Stimulated activated CD4-positive, alpha-beta T cell treated with anti-CD3 and anti-CD28 coated beads, Interleukin-2, amount 100 ng/mL, for 48 hours (primary cell): Measurements from ENCODE around the gene ANXA8.
"Not testable (repeated sequence)": the region's sequence is repeated elsewhere in the genome, so short reads cannot be mapped to it uniquely, and the experiment has no call there.

Experiments
- DNase-seq, 2 donors: peaks; one replicate each; pipeline ENCODE4 v3.0.0-alpha.2; 2020

Gene ANXA8, protein sequence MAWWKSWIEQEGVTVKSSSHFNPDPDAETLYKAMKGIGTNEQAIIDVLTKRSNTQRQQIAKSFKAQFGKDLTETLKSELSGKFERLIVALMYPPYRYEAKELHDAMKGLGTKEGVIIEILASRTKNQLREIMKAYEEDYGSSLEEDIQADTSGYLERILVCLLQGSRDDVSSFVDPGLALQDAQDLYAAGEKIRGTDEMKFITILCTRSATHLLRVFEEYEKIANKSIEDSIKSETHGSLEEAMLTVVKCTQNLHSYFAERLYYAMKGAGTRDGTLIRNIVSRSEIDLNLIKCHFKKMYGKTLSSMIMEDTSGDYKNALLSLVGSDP

DNA sequence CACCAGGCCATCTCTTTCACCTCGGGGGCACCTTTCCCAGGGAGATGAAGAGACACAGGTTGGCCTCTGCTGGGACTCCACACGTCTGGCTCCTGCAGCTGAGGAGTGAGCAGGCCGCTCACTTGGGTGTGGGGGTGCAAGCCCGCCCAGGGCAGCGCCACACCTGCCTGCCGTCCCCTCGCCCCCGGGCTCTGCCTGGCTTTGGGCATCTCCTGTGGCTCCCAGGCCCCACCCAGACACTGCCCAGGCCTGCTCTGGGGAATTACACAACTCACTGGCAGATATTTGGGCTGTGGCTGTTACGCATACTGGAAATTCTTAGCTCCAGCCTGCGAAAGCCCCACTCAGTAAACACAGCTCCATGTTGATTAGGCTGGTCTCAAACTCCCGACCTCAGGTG lies at the start of gene ANXA8:
Gene ANXA8 (minus strand): TSS at position 193 of the 400 bp plus-strand sequence. CDS start 182 bp downstream, at position 11.
- not testable (repeated sequence) for DNase-seq

DNA sequence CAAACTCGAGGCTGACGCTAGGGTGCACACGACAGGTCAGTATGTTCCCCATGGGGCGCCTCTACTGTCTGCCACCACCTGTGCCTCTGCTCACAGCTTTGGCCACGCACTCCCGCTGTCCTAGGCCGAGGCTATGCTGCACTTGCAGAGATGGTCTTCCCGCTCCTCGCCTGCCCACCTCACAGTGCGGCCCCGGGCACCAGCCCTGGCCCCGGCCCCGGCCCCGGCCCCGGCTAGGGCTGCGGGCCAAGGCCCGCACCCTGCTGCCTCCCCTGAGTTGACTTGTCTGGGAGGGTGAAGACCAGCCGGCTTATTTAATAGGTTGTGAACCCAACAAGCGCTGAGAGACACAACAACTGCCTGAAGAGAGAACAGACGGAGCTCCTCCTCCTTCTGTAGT lies 39.6 kb upstream of the ANXA8 start, which contains the start of gene AGAP9:
Gene AGAP9 (minus strand): TSS at position 164 of the 400 bp plus-strand sequence. CDS start 112 bp downstream, at position 52.
- DNase-seq, result not testable (repeated sequence)

DNA sequence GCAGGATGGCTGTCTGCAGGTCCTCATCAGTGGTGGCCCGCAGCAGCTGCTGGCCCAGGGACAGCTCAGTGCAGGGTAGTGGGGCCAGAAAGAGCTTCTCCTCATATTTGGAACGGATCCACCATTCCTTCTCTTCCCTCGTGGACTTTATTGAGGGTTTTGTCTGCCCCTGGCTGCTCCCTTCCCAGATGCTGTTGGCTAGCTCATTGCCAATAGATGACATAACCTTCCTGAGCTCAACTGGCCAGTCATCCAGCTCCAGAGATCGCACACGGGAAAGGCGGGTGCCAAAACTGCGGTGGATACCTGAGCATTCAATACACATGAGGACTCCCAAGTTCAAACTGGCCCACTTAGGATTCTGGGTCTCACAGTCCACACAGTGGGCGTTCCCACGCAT lies 18.4 kb upstream of the ANXA8 start:
- not testable (repeated sequence) for DNase-seq

DNA sequence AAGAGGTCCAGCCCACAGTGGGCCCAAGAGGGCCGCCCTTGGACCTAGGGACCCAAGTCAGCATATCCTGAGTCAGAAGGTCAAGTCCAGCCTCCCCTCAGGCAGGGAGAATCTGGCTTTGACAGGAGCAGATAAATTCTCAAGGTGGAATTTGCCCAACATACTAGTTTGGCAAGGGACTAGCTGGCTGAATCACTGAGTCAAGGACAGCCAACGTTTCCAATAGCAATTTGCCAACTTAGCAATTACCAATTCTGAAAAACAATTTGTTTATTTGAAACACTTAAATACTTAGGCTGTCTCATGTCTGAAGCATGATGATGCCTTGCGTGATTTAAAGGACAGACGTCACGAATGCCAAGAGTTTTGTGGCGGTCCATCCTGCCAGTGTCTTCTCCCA lies 10.3 kb upstream of the ANXA8 start:
- not testable (repeated sequence) for DNase-seq

DNA sequence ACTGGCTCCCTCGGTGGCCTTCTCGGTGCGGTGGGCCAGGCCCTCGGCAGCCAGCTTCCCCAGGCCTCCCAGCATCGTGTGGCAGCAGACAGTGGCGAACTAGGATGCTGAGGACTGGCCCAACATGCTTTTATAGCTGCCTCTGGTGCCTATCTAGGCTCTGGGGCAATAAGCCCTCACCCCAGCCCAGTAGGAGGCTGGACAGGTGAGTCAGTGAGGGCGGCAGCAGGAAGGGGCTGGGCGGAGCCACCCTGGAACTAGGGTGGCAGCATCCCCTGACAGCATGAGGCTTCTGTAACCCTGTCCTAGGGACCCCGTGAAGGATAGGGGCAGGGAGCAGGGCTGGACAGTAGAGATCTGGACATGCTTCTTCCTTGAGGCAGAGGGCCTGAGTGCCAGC lies 7.7 kb upstream of the ANXA8 start, which contains the start of gene FAM25G:
Gene FAM25G (minus strand): TSS at position 101 of the 400 bp plus-strand sequence. CDS start 26 bp downstream, at position 75.
- DNase-seq, result not testable (repeated sequence)

DNA sequence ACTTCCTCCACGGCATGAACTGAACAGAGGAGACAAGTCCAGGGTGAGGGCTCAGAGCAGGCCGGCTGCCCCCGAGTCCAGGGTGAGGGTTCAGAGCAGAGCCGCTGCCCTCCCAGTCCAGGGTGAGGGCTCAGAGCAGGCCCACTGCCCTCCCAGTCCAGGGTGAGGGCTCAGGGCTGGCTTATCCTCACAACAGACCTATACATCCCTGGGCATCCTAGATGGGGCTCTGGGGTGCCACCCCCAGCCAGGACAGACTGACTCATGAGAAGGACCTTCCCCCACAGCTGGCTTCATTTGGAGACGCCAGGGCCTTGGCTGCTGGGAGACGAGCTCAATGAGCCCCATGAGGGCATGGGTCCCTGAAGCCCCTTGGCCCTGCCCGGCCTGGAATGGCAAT lies 5.7 kb upstream of the ANXA8 start:
- DNase-seq, result not testable (repeated sequence)

DNA sequence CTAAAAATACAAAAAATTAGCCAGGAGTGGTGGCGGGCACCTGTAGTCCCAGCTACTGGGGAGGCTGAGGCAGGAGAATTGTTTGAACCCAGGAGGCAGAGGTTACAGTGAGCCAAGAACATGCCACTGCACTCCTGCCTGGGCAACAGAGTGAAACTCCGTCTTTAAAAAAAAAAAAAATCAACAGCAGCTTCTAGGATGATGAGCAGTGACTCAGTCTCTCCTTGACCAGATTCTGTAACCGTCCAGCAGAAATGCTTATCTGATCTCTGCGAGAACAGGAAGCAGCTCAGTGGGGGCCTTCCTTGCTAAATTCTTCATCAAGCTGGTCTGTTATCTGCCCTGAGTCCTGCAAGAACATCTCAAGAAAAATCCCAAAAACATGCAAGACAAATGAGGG lies 2.0 kb upstream of the ANXA8 start:
- not testable (repeated sequence) for DNase-seq

DNA sequence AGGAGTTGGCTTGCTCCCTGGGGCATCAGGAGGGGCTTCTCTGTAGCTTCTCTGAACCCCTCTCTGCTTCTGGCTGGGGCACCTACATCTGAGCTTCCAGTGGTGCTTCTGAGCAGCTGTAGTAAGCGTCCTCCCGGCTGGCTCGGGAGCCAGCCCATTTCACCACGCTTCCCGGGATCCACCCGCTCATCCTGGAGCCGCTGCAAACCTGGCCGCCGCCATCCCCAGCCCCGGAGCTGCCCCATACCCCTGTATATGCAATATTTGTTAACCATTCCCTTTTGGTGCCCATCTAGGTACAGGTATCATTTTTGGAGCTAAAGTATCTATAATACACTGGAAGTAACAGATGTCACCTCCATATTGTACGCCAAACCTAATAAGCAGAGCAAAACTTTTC lies 871 bp upstream of the ANXA8 start:
- DNase-seq, result not testable (repeated sequence)

DNA sequence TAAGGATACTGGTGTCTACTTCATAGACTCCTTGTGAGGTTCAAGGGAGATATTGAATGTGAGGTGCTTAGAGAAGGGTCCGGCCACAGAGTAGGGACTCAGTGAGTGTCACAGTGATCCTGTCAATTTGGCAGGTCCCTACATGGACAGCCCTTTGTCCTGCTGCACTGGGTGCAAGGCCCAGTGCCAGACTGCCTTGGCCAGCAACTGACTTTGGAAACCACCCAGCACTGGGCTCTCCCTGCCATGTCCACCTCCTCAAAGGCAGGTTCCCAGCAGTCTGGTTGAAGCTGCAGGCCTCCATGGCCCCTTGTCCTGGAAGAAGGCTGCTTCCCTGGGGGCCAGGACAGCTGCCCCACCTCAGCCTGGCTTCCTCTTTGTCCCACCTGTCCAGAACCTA lies 1.5 kb downstream of the ANXA8 start:
- DNase-seq, result not testable (repeated sequence)

DNA sequence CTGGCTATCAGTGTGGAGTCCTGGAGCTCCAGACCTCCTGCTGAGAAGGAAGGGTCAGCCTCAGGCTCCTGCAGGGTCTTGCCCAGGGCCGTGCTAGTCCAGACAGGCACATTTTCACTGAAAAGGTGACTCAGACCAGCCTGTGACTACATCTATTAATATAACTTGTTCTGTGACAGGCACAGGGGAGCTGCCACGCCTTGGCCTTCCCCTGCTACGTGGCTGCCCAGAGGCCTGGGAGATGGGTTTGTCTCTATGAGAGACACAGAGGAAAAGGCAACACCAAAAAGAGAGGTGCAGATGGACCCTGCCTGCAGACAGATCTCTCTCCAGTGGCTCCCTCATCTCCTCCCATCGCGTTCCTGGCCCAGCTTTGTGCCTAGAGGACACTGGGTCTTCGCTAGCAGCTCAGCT lies 2.1 kb downstream of the ANXA8 start:
- DNase-seq, result not testable (repeated sequence)

DNA sequence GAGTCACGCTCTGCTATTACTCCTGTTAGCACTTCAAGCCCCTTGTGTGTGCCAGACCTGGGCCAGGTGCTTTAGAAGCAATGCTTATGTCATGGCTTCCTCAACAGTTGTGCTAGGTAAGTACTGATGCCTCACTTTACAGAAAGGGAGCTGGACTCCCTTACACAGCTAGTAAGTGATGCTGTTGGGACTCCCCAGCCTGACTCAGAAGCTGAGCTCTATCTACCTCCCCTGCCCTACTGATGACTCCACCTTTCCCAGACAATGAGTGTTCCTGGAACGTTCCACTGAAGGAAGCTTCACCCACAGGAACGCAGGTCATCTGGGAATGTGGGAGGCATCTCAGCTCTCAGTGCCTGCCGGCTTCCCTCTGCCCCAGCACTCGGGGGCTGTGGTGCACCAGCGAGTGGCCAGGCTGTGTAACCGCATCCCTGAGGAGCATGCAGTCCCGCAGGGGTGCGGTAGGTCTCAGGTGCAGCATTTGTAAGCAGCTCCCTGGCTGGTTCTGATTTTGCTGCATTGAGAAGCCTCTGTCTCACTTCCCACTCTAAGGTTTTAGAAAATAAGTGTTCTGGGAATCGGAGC lies 2.6 kb downstream of the ANXA8 start:
- not testable (repeated sequence) for DNase-seq

DNA sequence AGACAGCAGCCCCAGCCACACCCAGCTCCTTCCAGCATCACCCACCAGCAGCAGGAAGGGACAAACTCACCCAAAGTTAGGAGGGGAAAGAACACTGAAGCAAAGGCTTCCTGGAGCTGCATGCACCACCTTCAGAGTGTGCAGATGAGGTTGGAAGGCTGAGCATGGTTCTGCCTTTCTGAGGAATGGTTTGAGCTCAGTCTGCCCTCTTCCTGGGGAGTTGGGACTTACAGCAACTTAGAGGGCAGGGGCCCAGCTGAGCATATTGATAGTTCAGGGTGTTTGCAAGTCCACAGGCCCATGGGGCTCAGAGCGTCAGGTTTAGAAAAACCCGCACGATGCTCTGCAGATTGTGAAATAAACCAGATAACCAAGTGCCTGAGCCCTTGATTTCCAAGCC lies 3.8 kb downstream of the ANXA8 start:
- DNase-seq, result not testable (repeated sequence)

DNA sequence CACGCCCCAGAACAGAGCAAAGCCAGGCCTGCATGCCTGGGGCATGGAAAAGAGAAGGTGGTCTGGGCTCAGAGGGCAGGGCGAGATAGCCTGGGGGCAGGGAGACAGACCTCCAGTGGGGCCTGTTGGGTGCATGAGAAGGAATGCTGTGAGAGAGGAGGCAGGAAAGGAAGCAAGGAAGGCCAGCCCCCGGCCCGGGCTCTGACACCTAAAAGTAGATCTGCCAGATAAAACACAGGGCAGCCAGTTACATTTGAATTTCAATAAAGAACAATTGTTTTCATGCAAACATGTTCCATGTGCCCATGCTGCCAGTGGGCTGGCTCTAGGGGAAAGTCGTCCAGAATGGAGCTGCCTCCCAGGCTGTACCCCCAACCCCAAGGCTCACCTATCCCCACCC lies 5.8 kb downstream of the ANXA8 start:
- DNase-seq, result not testable (repeated sequence)

DNA sequence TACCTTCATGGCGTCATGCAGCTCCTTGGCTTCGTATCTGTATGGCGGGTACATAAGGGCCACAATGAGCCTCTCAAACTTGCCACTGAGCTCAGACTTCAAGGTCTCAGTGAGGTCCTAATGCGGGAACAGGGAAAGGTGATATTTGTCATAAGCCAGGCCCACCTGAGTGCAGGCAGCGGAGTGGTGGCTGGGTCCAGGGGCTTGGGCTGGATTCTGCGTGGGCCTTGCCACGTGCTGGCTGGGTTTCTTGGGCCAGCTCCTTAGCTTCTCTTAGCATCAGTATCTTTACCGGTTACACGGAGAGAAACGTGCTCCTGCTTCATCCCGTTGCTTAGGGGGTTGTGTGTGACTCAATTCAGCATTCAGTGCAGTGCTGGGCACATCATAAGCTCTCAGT lies 6.8 kb downstream of the ANXA8 start:
- DNase-seq, result not testable (repeated sequence)

DNA sequence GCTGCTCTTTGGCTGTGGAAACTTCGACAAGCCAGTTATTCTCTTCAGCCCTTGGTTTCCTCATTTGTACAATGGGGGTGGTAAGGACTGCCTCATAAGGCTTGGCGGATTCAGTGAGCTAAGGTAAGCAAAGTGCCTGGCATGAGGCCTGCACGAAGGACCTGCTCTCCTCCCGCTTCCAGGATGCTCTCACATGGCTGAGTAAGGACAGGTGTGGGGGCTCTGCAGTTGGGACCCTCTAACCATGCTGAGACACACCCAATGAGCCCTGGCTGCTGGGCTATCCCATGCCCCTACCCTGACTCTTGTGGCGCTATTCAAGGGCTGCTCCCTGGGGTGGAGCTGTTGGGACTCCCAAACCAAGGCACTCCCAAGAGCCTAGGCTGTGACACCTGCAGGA lies 8.8 kb downstream of the ANXA8 start:
- DNase-seq, result not testable (repeated sequence)

DNA sequence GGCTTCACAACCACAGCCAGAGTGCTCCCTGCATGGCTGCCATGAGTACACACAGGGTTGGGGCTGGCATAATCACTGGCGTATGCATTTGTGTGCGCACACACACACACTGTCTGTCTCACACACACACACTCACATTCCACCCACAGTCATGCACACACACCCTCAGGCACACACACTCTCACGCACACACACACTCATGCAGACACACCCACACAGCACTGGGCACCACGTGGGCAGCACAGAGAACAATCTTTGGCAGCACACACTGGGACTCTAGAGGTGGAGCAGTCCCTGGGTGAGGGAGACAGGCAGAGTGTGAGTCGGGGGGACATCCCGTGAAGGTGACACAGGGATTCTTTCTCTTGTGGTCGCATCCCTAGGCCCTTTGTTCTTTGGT lies 10.4 kb downstream of the ANXA8 start:
- not testable (repeated sequence) for DNase-seq

DNA sequence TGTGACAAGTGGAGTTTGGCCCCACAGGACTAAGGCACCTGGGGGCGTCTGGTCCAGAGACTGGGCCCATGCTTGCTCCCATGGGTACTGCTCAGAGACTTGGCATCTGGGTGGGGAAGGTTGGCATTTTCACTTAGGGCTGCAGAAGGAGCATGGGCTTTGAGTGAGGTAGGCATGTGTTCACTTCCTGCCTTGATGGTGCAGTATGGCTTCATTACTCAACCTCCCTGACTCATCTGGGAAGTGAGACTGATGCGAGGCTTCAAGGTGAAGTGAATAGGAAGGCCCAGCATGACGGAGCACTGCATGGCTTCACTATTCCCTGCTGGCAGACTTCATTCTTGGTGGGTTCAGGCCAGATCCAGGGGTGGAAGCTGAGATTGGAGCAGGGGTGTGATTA lies 11.3 kb downstream of the ANXA8 start:
- DNase-seq, result not testable (repeated sequence)

DNA sequence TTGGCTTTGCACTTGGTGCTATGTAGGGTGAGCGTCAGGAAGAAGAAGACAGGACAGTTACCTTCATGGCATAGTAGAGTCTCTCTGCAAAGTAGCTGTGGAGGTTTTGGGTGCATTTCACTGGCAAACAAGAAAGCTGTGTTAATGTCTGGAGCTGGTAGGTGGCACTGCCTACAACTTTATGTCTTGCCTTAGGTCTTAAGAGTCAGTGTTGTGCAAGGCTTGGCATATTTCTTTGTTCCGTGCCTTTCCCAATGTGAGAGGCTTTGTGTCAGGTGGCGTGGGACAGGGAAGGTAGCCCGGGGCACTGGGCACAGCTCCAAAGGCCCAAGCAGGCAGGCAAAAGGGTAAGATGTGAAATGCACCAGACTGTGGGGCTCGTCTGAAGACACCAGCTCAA lies 11.8 kb downstream of the ANXA8 start:
- DNase-seq, result not testable (repeated sequence)

DNA sequence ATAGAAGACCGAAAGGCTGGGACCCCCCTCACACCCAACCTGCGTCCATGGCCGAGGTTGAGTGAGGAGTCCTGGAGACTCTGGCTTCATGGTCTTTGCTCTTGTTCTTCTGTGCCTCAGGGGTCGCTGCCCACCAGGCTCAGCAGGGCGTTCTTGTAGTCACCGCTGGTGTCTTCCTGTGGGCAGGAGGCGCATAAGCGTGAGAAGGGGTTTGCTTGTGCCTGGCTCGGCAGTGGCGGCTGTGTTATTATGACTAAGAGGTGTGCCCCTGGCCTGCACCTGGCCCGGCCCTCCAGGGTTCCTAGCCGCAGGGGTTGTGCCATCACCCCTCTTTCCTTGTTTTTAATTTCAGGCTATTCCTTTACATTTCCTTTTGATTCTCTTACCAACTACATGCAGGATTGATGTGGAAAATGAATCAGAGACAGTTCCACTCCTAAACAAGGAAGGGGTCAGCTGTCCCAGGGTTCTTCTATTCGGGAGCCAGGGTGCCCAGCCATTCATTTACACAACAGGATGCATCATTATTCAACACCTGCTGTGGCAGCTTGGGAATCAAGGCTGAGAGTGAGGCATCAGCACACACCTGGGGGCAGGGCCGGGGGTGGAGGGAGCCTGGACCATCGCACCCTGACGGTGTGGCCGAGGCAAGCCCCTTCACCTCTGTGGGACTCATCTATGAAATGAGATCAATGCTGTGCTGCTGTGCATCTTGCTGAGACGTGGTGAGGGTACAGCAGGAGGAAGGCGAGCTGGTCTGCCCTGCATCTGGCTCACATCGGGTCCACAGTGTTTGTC lies 15.0 kb downstream of the ANXA8 start:
- DNase-seq, result not testable (repeated sequence)

DNA sequence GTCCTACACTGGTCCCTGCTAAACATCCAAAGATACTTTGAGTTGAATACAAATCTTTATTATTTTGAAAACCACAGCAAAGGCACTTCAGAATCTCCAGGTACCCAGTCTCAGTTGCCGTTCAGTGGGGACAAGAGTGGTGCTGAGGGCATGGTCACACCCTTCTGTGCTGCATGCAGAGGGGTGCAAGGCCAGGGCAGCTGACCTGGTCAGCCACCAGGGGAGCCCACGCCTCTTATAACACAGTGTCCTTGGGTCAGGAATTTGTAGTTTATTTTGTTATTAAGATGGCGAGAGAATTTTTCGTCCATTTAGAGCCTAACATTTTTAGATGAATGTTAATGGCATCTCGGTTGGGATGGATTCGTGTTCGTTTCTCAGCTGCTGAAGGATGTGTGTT lies 16.0 kb downstream of the ANXA8 start:
- DNase-seq, result not testable (repeated sequence)

DNA sequence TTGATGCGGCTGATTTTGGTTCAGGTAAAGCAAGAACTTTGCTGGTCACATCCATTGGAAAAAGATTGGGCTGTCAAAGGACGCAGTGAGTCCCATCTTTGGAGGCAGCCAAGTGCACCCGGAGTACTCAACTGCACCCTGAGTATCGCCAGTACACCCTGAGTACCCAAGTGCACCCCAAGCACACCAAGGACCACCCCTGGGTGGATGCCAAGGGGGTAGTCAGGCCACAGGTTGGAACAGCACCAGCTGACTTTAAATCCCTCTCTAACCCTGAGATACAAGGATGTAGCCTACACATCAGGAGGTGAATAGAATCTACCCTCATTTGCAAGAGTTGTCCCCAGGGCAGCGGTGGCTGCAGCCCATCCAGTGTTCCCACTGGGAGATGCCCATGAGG lies 16.5 kb downstream of the ANXA8 start:
- DNase-seq, result not testable (repeated sequence)

DNA sequence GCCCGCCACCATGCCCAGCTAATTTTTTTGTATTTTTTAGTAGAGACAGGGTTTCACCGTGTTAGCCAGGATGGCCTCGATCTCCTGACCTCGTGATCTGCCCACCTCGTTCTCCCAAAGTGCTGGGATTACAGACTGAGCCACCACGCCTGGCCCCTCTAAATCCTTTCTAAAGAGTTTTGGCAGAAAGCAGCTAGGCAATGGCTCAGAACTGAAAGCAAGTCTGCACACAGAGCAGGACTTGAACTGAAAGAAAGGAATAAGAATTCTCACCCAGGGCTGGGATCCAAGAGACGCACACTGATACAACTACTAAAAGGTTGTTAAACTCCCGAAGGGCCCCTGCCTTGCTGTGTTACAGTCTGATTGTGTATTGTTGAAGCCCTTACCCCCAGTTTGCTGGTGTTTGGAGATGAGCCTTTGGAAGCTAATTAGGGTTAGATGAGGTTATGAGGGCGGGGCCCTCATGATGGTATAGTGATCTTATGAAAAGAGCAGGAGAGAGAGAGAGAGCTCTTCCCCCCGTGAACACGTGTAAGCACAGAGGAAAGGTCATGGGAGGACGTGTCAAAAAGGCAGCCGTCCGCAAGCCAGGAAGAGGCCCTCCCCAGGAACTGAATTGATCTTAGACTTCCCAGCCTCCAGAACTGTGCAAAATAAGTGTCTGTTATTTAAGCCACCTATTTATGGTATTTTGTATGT lies 18.5 kb downstream of the ANXA8 start:
- not testable (repeated sequence) for DNase-seq
